ENCODE results near the gene CACNA2D1.

The CACNA2D1 gene

DNA sequence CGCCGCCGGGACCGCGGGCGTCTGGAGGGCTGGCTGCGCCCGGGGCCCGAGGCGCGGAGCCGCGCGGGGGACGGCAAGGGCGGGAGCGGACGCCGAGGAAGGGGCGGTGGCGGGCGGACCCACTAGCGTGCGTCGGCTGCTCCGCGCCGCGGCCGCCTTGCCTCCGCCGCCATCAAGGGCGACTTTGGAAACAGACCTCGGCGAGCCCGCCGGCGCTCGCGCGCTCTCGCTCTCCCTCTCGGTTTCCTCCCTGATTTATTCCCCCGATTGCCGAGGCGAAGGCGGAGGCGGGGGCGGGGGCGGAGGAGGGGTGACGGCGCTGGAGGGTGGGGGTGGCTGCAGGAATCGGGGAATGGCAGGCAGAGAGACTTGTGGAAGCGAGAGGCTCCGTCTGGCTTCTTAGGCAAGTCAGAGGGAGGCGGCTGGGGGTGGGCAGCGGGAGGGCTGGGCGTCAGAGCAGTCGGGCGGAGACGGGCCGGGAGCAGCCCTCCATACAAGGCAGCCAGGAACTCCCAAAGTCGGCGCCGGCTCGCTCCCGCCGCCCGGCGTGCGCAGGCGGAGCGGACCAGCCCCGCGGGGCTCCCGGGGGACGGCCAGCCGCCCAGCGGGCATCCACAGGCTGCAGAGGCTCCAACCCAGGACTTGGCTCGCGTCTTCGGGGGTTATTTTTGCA, at the start of gene CACNA2D1:
Gene CACNA2D1 (minus strand): TSS at position 231 of the 673 bp plus-strand sequence.
- peak; percentile 89 for DNase-seq (ENCODE audit: low spot score)

DNA sequence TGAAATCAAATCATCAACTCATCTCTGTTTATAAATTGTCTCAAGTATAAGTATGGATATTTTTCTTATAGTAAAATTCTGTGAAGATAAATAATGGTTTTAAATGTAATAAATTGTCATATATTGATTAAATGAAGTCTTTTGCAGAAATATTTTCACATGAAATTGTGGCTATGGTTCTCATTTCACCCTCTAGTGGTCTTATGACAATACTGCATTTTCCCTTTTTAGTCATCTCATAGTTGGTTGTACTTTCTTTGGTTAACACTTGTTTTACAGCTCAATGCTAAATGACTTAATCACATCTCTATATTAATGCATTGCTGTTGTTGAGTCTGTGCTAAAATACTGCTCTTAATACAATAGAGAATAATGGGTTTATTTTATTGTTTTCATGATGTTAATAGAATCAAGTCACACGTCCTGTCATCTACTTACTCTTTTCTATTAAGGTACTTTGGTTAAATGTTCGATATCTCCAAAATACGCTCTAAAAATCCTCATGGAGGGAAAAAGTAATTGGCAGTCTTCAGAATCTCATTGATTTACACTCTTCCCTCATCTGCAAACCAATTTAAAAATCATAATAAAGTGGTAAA, 38.0 kb upstream of the CACNA2D1 start:
- DNase-seq (ENCODE audit: low spot score): peak; percentile 45

DNA sequence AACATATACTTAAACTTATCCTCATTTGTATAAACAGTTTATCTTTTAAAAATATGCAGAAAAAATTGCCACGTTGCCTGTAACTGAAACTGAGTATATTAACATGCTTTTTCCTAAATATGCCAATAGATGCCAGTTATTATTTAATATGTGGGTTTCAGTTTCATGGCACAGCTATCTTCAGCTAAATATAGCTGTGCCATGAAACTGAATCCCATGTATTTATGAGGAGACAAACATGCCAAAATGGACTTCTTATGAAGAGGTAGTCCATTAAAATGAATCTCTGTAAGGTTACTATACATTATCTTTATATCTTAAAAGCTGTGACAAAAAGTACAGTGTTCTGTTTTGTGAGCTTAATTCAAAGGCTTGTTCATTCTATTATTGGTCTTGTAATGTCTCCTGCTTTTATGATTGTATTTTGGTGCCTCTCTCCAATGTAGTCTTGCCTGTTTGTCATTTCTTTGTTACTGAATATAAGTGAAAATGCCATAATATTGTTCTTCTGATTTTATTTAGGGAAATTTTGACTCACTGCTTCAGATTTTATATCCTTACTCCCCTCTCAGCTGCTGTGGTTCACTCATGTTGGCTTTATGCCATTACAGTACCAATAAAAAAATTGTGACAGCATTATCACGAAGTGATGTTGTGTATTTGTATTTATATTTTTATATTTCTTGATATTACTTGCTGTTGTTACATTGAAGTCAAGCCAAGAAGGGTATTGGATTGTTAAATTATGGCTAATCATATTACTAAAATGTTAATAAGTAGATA, 34.3 kb upstream of the CACNA2D1 start:
- no peak for DNase-seq (ENCODE audit: low spot score)

DNA sequence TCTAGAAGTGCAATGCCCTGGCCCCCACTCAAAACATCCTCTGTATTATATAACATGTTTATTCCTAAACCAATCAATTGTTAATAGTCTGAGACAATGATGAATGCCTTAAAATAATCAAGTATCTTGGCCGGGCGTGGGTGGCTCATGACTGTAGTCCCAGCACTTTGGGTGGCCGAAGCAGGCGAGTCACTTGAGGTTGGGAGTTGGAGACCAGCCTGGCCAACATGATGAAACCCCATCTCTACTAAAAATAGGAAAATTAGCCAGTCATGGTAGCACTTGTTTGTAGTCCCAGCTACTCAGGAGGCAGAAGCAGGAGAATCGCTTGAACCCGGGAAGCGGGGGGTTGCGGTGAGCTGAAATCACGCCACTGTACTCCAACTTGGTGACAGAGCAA, 29.4 kb upstream of the CACNA2D1 start:
- no peak for DNase-seq (ENCODE audit: low spot score)

DNA sequence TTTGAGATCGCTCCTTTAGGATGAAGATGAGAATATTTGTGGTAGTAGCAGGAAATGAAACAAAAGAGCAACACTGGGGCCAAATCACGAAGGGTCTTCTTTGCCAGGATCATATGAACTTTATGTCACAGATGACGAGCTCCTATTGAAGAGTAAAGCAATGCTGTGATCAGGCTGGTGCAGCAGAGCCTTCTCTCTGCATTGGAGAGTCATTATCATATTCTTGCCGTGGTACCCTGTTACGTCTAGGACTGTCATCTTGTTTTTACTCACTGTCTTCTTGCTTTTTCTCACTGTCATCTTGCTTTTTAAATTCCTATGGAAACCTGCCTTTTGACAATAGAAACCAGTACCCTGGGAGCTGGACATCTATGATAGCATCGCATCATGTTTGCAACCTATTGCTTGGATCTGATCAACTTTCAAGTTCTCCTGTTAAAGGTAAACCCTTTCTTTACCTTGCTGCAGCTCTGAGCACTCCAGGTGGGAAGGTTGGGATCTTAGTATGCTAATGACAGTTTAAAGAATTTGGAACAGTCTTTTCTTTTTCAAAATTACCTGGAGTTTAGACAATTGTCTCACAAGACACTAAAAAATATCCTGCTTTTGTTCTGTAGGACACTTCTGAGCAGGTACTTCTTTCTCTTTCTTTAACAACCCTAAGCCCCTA, 27.9 kb upstream of the CACNA2D1 start:
- no peak for DNase-seq (ENCODE audit: low spot score)

DNA sequence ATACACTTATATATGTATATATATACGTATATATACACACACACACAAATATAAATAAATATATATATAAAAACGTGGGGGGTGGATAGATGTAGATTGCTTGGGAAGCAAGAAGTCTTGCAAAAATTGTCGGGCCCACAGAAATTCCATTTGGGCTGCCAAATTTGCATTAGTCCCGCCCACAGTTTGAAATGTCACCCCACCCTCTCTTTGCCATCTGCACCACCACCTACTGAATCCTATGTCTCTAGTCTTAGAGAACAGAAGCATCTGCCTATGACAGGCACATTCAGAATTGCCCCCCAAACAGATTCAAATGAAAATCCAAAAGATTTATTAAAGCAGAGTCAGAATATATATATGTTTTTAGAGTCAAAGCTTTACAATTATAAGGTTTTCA, 25.6 kb upstream of the CACNA2D1 start:
- no peak for DNase-seq (ENCODE audit: low spot score)

DNA sequence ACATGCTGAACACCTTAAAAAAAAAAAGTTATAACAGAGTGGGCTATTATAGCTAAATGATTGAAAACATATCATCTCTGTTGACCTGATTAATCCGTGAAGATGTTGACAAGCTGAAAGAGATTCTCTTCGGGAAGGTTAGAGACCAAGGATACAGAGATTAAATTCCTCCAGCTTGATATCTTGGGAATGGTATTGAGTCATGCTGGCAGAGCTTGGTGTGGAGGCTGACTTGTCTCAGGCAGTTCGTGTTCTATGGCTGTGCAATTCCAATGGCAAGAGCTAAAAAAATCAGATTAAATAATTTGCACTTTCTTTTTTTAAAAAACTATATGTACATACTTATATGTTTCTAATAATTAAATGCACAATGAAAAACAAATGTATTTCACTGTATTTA, 24.9 kb upstream of the CACNA2D1 start:
- DNase-seq (ENCODE audit: low spot score): no peak

DNA sequence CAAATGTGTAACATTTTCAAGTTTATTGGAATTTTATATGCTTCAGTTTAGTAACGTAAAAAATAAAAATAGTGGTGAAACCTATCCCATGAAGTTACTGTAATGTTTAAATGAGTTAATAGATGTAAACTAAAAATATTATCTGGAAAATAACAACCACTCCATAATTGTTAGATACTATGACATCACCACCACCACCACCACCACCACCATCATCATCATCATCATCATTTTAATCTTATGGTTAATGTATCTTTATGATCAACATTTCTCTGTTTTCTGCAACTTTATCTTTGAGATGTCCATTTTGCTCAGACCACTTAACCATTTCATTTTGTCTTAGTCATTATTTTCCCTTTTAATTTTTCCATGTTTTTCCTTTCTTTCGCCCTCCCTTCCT, 23.4 kb upstream of the CACNA2D1 start:
- DNase-seq (ENCODE audit: low spot score): no peak

DNA sequence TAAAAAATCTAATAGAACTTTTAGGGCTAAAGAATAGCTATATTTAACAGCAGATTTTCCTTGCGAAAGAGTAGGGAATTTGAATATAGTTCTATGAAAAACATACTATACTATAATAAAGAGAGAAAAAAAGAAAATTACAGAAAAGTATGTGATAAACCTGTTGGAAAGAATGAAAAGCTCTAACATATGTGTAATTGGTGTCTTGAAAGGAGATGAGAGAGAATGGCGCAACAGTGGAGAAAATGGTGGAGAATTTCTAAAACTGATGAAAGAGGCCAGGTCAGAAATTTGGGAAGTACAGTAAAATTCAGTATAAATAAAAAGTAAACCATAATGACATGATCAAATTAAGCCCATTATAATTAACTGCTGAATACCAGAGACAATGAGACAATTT, 20.8 kb upstream of the CACNA2D1 start:
- no peak for DNase-seq (ENCODE audit: low spot score)

DNA sequence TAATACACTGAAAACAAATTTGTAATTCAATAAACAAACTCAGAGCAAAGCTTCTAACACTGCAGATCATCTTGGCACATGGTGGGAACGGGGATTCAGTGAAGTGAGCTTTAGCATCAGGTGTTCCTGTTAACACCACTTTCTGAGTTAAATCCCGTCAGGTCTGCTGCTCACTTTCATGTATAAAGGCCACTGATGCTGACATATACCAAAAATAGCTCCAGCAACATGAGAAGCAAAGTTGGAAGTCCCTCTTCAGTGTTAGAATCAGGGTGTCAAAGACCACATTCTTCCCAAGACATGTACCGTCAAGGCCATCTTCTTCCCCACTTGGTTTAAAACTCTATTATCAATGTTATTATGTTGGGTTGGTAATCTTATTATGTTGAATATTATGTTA, 11.7 kb upstream of the CACNA2D1 start:
- no peak for DNase-seq (ENCODE audit: low spot score)

DNA sequence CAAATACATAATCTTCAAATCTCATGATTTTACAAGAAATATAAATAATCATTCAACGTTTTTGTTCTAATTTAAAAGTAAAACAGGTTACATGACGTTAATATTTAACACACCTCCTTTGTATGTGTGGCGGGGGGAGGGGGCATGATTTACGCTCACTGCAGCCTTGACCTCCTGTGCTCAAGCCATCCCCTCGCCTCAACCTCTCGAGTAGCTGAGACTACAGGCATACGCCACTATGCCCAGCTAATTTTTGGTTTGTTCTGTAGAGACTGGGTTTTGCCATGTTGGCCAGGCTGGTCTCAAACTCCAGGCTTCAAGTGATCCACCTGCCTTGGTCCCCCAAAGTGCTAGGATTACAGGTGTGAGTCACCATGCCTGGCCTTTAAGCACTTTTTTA, 7.2 kb upstream of the CACNA2D1 start:
- DNase-seq (ENCODE audit: low spot score): no peak

DNA sequence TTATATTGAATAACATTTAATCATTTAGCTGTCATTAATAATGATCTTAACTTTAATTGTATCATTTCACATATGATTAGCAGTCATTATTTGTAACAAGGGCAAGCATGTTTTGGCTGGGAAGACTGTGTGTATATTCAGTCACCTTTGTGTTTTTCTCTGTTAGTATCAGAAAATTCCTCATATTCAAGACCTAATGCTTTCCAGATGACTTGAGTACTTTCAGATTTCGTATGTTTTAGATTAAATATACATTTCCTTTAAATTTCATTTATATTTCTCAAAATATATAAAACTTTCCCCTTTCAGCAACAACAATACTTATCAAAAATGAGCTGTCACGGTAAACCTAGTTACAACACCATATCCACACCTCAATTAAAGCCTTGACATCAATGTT, 6.3 kb upstream of the CACNA2D1 start:
- no peak for DNase-seq (ENCODE audit: low spot score)

DNA sequence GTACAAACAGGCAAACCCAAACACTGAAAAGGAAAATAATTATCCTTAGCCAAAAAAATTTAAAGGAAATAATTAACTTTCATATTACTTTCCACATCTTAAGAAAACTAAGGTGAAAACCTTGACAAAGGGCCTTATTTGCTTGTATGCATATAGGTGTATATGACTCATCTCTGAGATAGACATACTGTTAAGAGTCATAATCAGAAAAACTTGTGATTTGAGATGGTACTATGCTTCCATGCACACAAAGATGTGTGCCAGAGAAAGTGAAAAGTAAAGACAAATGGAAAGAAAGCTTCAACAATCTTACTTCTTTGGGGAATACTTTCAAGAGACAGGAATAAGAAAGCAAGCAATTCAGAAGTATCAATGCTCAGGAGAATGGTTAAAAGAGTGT, 3.3 kb upstream of the CACNA2D1 start:
- no peak for DNase-seq (ENCODE audit: low spot score)

DNA sequence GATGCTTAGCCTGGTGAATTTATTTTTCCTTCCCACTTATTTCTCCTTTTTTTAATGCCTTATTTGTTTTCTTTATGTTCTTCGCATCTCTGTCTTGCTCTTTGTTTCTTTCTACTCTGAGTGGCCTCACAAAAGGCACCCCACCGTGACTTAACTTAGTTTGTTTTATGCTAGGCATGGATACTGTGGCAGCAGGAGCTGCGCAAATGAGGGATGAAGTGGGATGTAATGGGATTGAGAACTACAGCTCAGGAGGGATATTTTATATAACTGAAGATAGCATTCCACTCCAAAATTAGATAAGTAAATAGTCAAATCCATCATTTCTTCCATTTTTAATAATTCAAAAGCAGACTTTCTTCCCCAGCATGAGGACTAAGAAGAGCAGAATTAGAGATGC, 1.7 kb upstream of the CACNA2D1 start:
- DNase-seq (ENCODE audit: low spot score): no peak

DNA sequence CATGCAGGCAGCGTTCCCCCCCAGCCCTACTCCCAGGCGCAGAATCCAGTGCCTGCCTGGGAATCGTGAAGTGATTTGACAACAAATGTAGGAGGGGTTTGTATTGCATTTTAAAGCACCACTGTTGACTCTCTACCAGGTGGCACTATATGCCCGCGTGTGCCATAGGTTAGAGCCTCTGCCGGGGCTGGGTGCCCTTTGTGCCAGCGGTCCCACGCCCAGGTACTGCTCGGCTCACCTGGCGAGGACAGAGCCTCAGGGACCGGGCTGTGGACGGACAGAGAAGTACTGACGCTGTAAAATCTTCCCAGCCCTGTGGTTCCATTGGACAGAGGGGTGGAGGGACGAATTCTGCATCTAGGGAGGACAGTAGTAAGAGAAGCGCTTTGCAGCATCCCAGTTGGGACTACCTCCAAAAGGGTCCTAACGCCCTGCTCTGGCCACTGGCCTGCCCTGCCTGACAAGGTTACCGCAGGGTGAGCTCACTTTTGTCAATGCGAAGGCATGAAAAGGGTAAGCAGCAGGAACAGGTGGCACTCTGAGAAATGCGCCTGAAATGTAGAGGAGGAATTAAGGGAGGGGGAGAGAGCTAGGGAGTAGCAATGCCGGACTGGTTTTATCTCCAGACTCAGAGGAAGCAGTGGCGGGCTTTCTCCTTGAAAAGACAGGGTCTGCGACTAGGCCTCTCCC, 788 bp upstream of the CACNA2D1 start:
- no peak for DNase-seq (ENCODE audit: low spot score)

DNA sequence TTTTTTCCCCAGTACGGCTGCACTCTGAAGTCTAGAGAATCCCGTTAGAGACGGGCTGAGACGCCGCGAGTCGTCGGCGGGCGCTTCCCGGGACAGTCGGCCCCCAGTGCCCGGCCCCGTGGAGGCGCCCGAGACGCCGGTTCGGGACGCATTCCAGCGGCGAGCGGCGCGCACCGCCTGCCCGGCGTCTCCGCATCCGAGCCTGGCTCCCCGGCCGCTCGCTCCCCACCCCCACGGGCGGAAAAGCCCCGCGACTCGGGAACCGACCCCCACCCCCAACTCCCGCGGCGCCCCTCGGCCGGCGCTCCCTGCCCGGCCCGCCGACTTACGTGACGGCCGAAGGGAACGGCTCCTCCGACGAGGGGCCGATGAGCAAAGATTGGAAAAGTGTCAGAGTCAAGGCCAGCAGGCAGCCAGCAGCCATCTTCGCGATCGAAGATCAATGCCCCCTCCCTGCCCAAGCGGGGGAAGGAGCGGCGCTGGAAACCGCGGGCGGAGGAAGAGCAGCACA, 486 bp downstream of the CACNA2D1 start:
- peak; percentile 45 for DNase-seq (ENCODE audit: low spot score)

DNA sequence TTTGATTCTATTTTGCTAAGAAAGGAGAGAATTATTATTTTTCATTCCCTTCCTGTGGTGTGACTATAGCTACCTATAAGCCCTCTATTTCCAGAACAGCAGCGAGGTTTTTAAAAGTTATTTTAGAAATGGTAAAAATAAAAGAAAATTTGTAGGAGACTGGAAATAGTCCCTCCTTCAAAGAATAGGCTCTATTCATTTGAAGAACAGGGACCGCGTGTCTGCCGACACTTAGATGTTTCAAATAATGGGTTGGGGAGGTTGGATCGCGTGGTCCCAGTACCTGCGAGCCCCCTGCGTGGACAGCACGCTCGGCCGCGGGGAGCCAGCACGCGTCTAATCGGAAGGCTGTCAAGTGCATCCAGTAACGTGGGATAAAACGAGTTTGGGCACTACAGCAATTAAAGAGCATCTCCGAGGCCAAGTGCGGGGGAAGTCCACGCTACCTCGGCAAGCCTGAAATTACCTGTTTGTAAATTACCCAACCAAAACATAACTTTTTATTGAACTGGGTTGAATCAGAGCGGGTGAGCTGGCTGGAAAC, 1.0 kb downstream of the CACNA2D1 start:
- DNase-seq (ENCODE audit: low spot score): peak; percentile 39

DNA sequence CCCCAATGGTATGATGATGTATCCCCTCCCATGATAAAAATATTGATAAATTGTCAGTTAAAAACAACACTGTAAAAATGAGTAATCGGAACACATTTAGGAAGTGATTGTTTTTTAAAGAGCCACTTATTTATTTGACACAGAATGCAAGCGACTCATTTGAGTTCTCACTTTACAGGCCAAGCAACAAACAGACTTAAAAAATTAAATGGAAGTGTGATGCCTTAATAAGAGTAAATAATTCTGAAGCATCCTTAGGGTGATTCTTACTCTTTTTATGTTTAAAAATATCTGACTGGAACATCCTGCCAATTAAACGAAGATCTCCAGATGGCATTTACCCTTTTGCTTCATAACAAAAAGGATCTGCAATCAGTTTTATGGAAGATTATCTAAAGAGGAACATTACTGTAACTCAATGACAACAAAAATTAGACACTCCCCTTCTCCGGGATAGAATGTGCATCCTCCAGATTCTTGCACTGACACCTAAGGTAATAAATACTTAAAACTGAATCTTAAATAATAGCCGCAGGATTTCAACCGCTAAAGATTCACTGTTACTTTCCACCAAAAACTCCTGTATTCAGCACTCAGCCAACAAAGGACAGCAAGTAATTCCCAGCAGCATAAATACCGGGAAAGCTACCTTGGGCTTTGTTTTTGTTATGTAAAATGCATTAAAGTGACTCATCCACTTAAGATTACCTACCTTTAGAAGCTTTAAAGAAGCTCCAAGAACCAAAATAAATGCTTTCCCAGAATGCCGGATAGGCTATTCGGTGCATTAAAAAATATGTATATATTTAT, 1.7 kb downstream of the CACNA2D1 start:
- DNase-seq (ENCODE audit: low spot score): peak; percentile 26

DNA sequence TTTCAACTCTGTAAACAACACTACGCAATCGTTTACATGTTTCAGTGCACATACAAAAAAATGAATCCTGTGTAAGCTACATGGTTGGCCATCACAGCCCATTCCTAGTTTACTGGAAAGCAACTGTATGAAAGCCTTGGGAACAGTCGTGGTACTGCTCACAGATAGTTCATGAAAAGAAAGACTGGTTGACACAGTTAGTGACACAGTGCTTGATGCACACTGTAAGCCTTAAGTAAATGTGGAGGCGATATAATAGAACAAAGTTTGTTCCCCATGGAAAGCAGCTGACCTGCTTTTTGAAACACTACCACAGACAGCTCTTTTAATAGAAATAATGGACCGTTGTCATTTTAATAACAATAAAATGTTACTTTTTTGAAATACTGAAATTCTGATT, 5.1 kb downstream of the CACNA2D1 start:
- no peak for DNase-seq (ENCODE audit: low spot score)

DNA sequence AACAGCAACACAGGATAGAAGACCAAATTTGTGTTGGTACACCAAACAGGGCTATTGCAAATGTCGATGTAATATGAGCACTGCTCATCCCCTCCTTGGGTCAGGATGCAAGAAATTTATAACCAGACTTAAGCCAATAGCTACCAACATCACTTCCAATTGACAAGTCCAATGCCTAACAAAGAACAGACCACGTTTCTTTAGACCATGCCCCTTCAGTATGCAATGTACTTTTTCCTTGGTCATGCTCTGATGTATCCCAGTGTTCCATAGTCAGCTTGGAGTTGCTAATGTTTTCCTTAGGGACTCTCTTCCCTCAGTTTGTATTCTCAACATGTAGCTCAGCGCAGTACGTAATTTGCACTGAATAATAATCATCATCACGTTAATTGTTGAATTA, 7.8 kb downstream of the CACNA2D1 start:
- no peak for DNase-seq (ENCODE audit: low spot score)

Data from putamen (tissue), 1 donor.